ENCODE data around the gene TERT.
"Not testable (repeated sequence)": the region's sequence is repeated elsewhere in the genome, so short reads cannot be mapped to it uniquely, and the experiment has no call there.

TERT gene

DNA sequence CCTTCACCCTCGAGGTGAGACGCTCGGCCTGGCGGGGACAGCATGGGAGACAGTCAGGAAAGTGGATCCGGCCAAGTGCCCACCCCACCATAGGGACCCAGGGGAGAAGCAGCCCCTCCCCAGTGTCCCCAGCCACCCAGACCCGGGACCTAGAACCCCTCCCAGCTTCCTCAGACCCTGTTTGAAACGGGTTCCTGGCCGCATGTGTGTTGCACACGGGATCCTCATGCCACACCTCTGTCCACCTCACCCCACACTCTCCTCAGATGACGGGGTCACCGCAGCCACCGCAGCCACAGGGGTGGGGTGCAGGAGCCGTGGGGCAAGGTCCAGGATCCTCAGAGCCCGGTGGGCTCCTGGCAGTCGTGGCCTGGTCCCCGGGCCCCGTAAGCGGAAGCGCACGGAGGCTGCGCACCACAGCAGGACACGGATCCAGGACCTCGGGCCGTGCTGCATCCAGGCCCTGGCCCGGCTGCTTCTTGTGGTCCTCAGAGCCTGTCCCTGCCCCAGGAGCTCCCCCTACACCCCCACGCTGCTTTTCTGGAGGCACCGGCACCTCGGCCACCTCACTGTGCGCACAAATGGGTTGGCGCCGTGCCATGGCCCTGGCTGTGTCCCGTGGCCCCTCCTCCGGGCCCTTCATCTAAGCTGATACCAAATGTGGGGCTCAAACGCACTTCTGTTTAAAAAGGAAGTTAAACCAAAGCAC, 15.3 kb downstream of the TERT start:
- no peak for DNase-seq (ENCODE audit: low read depth in 2 of 3, low spot score in 2 of 3)

DNA sequence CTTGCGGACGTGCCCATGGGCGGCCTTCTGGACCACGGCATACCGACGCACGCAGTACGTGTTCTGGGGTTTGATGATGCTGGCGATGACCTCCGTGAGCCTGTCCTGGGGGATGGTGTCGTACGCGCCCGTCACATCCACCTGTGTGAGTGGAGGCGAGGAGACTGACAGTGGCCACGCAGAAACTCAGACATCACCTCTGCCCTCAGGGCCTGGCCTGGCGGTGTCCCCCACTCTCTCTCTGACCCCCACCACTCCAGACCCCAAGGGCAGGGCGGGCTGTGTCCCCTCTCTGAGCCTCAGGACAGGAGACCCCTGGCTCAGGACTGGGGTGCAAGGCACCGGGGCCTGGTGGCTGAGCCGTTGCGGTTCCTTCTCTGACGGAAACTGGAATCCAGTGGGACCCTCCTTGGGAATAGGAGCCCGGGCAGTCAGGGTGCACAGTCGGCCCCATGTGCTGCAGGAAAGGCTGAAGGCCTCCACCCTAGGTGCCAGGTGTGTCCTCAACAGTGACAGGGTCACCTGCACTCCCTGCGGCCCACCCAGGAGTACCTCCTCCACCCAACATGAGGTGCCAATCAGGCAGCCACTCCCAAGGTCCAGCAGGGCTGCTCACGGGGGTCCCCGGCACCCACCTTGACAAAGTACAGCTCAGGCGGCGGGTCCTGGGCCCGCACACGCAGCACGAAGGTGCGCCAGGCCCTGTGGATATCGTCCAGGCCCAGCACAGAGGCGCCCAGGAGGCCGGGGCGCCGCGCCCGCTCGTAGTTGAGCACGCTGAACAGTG, 16.0 kb downstream of the TERT start:
- no peak for DNase-seq (ENCODE audit: low read depth in 2 of 3, low spot score in 2 of 3)

DNA sequence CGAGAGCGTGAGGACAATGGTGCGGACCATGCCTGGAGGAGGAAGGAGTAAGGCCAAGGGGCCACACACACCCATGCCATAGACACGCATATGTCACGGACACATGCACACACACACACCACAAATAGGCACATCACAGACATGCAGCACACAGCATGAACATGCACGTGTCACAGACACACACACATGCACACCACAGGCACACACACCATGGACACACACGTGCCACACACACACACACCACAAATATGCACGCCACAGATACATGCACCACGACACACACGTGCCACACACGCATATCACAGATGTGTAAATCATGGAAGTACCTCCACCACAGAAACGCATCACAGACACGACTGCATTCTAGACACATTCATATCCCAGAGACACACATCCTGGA, 16.7 kb downstream of the TERT start:
- DNase-seq (ENCODE audit: low read depth in 2 of 3, low spot score in 2 of 3), result no peak

DNA sequence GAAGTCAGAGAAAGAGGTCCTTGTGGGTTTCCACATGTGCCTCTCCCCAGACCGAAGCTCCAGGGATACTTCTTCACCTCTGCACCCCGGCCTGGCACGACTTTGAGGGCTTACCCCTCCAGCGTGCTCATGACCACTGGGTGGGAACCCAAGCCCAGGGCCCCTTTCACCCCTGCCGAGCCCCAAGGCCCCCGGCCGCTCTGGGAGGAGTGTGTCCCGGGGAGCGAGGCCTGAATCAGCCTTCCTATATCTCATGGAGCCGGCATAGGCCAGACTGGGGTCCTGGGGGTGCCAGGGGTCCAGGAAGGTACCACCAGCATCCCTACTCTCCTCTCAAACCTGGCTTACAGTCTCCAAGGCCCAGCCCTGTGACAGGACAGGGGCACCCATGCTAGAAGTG, 17.1 kb downstream of the TERT start:
- no peak for DNase-seq (ENCODE audit: low read depth in 2 of 3, low spot score in 2 of 3)

DNA sequence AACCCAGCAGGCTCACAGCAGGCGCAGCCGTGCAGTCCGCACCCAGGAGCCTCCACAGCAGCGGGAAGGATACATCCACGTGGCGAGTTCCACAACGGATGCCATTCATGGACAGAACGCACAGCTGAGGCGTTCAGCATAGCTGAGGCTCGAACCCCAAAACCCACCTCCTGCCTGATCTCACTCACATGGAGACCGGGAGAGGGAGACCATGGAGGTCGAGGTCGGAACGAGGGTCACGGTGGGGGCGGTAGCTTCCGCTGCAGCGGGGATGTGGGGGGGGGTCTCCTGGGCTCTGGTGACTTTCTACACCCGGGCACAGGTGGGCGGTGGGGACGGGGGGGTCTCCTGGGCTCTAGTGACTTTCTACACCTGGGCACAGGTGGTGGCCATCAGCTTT, 17.5 kb downstream of the TERT start:
- no peak for DNase-seq (ENCODE audit: low read depth in 2 of 3, low spot score in 2 of 3)

DNA sequence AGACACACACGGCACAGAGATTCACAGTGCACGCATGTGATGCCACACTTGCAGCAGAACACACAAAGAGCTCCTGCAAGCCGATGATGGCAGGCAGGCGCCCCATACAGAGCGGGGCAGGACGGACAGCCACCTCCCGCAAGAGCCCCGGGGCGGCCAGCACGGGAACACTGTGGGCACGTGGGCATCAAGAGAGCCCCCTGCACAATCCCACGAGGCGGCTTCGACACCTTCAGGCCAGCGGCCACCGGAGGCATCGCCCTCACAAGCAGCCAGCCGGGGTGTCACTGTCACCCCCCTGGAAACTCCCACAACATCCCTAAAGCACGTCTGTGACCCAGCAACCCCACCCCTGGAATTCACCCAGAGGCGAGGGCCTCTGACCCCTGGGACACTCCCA, 17.9 kb downstream of the TERT start:
- no peak for DNase-seq (ENCODE audit: low read depth in 2 of 3, low spot score in 2 of 3)

DNA sequence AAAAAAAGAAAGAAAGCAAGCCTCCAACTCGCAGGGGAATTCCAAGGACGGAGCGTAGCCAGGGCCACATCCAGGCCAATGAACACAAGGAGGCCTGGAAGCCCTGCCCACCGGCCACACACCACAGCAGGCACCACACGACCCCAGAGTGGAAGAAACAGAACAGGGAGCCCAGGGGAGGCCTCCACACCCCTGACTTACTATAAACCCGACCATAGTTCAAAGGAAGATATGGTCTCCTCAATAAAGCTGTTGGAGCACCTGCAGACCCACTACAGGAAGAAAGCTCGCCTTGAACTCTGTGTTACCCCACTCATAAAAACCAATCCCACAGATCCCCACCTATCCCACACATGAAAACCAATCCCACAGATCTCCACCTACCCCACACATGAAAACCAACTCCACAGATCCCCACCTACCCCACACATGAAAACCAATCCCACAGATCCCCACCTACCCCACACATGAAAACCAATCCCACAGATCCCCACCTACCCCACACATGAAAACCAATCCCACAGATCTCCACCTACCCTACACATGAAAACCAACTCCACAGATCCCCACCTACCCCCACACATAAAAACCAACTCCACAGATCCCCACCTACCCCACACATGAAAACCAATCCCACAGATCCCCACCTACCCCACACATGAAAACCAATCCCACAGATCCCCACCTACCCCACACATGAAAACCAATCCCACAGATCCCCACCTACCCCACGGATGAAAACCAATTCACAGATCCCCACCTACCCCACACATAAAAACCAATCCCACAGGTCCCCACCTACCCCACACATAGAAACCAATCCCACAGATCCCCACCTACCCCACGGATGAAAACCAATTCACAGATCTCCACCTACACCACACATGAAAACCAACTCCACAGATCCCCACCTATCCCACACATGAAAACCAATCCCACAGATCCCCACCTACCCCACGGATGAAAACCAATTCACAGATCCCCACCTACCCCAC, 19.2 kb downstream of the TERT start:
- DNase-seq (ENCODE audit: low read depth in 2 of 3, low spot score in 2 of 3), result not testable (repeated sequence)

DNA sequence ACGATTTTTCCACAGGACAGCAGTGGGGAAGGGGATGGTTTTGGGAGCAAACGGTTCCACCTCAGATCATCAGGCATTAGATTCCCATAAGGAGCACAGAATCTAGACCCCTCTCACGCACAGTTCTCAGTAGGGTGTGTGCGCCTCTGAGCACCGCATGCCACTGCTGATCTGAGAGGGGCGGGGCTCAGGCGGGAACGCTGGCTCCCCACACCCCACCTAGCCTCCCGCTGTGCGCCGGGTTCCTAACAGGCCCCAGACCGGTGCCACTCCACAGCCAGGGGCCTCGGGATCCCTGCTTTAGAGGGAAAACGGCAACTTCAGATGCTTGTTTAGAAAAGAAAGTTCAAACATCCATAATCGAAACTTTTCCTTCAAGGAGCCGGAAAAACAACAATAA, 20.4 kb downstream of the TERT start:
- no peak for DNase-seq (ENCODE audit: low read depth in 2 of 3, low spot score in 2 of 3)

DNA sequence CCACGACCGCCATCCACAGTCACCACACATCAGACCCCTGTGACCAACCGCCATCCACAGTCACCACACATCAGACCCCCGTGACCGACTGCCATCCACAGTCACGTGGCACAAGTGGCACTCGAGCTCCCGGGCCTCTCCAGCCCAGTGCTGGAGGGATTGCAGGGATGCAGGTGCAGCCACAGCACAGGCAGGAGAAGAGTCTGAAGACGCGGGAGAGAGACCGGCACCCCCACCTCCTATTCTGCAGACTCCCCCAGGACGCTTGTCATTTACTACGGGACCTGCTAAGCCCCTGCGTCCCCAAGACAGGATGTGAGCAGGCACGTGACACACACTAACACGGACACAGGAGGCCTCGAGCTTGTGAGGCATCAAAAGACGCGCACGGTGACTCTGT, 21.1 kb downstream of the TERT start:
- no peak for DNase-seq (ENCODE audit: low read depth in 2 of 3, low spot score in 2 of 3)

DNA sequence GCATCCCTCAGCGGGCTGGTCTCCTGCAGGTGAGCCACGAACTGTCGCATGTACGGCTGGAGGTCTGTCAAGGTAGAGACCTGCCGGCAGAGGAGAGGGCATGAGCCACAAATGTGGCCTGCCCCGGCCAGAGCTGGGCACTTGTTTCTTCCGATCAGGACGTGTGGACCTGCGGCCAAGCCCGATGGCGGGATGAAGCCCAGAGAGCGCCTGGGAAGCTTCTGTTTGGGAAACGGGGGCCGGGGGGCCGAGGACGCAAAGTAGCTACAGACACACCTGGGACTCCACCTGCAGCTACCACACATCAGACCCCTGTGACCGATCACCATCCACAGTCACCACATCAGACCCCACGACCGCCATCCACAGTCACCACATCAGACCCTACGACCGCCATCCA, 22.7 kb downstream of the TERT start:
- DNase-seq (ENCODE audit: low read depth in 2 of 3, low spot score in 2 of 3), result no peak

DNA sequence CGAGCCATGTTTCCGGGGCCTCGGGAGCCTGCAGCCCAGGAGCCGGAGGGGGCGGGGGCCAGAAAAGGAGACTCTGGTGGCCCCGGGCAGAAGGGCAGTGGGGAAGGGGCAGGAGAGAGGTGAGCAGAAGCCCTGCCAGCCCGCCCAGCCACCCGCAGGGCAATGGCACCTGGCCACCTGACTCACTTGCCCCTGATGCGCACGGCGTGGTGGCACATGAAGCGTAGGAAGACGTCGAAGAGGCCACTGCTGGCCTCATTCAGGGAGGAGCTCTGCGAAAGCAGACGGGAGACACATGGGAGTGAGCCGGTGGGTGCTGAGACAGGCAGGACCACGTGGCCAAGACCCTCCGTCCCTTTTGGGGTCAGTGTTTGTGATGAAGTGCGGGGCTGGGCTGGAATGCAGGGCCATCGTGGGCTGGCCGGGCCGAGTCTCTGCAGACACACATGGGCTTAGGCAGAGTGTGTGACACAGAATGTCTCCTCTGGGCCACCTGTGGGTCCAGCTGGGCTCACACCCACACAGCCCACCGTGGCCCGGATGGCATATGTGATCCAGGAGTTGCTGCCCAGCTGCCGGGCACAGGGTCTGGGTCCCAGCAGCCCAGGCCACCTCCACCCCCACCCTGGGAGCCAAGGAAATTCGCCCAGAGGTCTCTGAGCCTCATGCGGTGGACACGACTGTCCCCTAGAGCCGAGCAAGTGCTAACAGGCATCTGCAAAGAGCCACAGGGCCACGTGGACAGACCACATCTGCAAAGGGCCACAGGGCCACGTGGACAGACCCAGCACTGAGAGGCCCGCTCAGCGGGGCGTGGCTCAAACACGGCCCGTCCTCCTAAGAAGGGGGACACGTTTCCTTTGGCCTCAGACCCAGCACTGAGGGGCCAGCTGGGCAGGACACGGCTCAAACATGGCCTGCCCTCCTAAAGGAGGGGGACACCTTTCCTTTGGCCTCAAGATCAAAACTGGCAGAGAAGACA, 23.6 kb downstream of the TERT start:
- no peak for DNase-seq (ENCODE audit: low read depth in 2 of 3, low spot score in 2 of 3)

DNA sequence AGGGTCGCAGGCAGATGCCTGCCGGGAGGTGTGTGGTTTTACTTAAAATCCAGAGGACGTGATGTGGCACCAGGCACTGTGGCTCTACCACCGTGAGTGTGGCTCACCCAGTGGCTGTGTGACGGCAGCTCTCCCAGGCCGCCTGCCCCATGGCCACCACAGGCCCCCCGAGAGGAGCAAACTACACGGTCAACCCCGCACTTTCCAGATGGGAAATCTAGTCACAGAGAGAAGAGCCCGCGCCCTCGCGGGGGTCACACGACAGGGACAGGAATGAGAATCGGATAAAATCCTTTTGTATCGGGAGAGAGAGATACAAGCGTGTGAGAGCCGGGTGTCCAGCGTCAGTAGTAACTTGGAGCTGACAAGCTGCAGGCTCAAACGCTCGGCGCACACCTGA, 24.4 kb downstream of the TERT start:
- DNase-seq (ENCODE audit: low read depth in 2 of 3, low spot score in 2 of 3), result no peak

DNA sequence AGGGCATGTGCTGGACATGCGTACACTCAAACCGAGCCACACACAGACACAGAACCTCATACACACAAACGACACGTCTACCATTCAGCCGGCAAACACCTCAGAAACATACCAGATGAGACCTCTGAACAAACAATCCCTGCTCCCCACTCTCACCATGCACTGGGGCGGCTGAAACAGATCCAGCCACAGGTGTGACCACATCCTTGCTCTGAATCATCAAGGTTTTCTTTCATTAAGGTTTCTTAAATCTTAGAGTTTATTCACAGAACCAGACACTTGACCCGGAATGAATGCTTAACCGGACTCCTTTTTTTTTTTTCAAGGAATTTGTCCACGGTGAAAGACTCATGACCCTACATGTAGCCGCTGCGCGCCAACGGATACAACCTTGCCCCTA, 26.2 kb downstream of the TERT start:
- peak in 1 of 3 experiments; percentile 10 for DNase-seq (ENCODE audit: low read depth in 2 of 3, low spot score in 2 of 3)

DNA sequence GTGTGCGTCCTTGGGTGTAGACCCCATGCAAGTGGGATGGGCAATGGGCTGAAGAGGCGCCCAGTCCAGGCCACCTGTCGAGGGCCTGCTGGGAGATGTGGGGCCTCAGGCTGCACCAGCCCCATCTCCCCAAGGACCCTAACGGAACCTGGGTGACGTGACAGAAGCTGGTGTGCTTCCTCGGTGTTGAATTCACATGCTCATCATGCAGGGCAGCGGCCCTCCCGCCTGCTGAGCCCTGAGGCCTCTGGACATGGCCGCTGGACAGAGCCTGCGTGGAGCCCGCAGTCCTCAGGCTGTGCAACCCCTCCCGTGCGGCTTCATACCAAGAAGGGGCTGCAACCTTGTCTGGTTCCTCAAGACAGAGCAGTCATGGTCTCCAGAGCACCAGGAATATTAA, 26.8 kb downstream of the TERT start:
- no peak for DNase-seq (ENCODE audit: low read depth in 2 of 3, low spot score in 2 of 3)

DNA sequence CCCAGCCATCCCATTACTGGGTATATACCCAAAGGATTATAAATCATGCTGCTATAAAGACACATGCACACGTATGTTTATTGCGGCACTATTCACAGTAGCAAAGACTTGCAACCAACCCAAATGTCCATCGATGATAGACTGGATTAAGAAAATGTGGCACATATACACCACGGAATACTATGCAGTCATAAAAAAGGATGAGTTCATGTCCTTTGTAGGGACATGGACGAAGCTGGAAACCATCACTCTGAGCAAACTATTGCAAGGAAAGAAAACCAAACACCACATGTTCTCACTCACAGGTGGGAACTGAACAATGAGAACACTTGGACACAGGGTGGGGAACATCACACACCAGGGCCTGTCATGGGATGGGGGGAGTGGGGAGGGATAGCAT, 27.4 kb downstream of the TERT start:
- not testable (repeated sequence) for DNase-seq (ENCODE audit: low read depth in 2 of 3, low spot score in 2 of 3)

DNA sequence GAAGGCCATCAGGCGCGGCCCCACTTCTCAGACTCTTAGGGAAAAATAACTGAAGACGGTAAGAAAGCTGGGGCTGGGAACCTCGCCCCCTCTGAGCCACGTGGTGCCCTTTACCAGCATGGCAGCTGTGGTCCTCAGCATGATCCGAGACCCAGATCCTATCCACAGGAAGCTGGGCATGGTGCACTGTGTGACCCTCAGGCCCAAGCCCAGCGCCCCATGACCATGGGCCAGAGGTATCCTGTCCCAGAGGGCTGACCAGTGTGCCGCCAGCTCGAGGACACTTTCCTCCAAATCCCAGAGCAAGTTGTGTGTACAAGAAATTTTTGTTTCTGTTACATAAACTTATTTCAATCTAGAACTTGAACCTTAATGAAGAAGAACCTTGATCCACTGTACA, 28.1 kb downstream of the TERT start:
- no peak for DNase-seq (ENCODE audit: low read depth in 2 of 3, low spot score in 2 of 3)

DNA sequence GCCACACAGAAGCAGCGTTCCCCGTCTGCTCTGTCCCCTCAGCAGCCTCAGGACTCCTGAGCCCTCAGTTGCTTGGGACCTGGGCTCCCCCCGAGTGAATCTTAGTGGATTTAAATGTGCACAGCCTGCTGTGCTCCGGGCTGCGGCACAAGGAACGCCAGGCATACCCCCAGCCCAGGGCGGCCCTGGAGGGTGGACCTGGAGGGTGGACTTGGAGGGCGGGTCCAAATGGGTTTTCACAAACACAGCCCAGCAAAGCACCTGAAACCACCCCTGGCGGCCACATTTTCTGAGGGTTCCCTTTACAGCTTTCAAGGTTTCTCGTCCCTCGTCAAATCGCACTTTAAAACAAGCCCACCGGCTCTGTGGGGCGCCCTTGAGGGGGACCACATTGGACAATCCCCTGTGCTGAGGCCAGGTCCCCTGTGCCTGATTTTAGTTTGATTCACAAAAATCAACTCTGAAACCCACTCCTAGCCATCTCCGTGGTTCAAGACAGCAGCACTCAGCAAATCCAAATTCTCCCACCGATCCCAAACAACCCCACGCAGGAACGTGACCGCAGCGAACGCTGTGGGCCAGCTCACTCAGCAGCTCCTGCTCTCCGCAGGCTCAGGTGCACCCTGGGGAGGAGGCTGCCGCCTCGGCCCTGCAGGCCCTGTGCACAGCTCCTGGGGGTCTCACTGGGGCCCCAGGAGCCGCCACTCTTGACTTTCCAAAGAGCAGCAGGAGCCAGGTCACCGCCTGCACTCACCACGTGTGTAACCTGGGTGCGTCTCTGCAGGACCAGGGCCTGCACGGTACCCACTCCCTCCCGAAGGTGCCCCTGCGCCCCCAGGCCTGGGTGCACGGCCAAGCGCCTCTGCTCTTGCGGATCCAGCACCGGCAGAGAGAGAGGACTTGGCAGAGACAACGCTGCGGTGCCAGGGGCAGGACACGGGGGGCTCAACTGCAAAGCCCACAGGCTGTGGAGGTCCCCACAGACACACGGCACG, 29.1 kb downstream of the TERT start:
- no peak for DNase-seq (ENCODE audit: low read depth in 2 of 3, low spot score in 2 of 3)

DNA sequence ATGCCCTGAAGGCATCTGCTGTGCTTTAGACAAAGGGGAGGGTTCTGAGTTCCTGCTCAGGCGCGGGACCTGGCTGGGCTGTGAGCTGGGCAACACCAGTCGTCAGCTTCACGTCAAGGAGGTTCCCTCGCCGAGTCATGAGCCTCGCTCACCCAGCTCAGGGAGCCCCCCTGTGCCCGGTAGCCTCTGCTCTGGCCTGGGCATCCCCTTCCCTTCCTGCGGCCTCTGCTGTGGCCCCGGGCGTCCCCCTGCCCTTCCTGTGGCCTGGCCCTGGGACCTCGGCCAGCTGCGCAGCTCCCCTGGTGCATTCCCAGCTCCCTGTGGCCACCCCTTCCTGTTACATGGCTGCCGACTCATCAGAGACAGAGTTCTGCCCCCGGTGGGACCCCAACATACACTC, 29.8 kb downstream of the TERT start:
- no peak for DNase-seq (ENCODE audit: low read depth in 2 of 3, low spot score in 2 of 3)

DNA sequence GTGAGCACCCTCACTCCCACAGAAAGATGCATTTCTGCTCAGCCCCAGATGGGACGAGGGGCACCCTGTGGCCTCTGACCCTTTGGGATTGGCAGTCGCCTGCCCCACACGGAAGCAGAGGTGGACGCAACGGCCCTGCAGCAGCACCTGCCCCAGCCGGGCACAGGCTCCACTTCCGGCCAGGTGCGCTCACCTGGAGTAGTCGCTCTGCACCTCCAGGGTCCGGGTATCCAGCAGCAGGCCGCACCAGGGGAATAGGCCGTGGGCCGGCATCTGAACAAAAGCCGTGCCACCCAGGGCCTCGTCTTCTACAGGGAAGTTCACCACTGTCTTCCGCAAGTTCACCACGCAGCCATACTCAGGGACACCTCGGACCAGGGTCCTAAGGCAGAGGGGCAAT, 30.7 kb downstream of the TERT start:
- no peak for DNase-seq (ENCODE audit: low read depth in 2 of 3, low spot score in 2 of 3)
